Activated naive CD4-positive, alpha-beta T cell treated with anti-CD3 and anti-CD28 coated beads, Interleukin-2, amount 50 U/mL, for 16 hours (primary cell): ENCODE results near the gene GPATCH2.
"Not testable (repeated sequence)": the region's sequence is repeated elsewhere in the genome, so short reads cannot be mapped to it uniquely, and the experiment has no call there.

Source experiments
- DNase-seq: peaks from one replicate; pipeline ENCODE4 v3.0.0-alpha.2; 2020

GPATCH2 gene

GRCh38 chr1:217433664-217434063 lies 197.2 kb downstream of the GPATCH2 start:
- no peak for DNase-seq

GRCh38 chr1:217432339-217432738 lies 198.6 kb downstream of the GPATCH2 start:
- no peak for DNase-seq

- no peak for DNase-seq
Observed at GRCh38 chr1:217431395-217431794, 199.5 kb downstream of the GPATCH2 start.

GRCh38 chr1:217425422-217425821 lies 205.5 kb downstream of the GPATCH2 start:
- DNase-seq, result no peak

DNA sequence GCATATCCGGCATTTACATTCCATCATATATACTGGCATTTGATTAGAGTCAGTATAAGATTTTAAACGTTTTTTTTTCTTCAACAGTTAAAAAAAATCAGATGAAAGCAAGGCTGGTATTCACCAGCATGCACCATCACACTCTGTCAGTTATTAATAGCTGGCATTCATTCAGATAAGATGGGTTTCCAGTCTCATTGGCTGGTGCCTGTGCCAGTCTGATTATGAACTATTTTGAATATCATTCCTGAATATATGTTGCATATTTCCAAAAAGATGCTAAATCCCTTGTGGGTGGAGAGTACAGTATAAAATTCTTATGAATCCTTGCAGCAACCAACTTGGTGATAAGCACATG lies 211.7 kb downstream of the GPATCH2 start:
- DNase-seq, result no peak

DNA sequence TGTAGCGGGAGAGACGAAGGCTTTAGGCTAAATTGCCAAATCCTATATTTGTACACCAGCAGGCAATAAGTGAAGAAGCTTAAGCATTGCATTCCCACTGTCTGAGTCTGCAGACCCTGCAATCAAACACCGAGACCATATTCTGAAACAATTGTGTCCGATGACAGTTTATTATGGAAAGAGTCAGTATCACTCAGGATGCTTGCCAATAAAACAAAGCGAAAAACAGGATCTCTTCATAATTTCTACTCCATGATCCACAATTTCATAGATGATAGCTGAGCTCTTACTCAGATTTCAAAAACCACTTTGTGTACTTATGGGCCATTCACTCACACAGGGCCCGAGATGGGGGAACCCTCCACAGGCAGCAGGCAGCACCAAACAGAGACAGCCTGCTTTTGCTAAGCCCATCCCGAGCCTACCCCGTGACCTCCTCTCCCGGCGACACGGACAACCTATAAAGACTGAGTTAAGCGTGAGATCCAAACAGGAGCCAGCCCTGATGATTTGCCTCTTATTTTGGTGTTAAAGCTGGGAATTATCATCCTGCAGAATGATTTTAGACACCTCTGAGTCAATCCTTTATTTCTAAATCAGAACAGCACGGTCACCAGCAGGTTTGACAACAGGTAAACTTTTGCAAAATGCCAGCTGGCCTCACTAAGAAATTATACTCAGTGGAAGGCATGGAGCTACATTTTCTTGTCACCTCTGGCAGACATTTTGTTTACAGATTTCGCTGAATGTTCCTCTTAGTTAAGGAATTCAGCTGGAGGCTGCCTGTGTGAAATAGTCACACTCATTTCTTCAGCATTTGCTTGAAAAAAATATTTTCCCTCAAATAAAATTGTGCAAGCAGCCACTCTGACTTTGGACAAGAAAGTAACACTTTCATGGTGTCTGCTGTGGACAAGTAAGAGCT lies 212.4 kb downstream of the GPATCH2 start:
- no peak for DNase-seq

GRCh38 chr1:217417363-217417762 lies 213.5 kb downstream of the GPATCH2 start:
- DNase-seq, result no peak

DNA sequence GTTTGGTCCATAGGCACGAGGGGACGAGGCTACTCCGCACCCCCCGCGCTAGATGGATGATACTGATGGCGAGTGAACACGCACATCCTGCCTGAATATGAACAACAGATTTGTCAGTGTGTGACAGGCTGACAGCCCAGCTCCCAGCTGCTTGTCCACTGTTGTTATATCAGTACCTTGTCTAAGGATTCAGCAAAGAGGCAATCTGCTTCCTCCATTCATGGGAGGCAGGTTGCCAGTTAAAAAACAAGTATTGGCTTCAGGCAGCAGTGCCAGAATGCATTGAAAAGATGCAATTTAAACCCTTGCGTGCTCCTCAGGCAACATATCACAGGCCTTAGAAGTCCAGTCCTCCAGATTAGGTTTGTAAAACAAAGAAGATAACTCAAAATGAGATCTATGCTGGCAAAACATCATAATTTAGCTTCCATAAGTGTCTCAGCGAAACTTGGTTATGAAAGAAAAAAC lies 223.3 kb downstream of the GPATCH2 start:
- no peak for DNase-seq

DNA sequence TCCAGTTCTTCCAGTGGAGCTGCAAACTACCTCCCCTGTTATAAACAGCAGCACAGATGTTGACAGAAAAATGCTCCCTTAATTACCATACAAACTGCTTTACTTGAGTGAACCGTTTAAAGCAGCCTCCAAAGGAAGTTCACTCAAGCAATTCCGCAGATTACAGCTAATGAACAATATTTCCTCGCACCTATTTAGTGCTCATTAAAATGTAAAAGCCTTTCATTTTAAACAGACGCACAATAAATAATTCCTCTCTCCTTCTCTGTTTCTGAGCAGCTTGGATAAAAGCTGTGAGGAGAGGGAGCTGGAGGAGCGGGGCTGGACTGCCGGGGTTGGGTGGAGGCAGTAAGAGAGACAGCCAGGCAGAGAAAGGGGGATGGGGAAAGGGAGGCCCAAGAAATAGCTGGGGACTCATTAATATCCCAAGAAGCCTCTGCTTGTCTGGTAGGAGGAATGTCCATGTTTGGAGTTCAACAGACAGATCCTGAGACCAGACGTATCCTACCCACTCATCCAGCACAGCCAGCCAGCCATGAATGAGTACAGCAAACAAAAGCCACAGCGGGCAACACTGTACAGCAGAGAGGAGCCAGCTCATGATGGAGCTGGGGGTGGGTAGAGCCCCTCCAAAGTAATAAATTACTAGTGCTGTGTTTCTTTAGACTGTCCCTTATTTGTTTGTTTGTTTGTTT lies 227.7 kb downstream of the GPATCH2 start:
- no peak for DNase-seq

DNA sequence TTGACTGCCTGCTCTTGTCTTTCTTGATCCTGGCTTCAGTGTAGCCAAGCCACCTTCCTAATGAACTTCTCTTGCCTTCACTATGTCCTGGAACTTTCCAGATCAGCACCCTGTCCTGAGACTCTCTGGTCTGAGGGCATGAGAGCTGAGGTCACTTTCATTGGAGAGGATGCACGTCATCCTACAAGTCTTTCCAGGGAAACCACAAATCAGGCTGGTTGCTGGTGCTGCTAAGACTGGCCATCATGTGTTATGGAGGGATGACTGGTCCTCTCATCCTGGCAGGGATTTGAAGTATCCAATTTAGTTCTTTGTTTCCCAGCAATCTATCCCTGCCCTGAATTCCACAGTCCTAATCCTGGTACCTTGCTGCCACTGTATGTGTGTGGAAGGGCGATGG lies 228.6 kb downstream of the GPATCH2 start:
- no peak for DNase-seq

DNA sequence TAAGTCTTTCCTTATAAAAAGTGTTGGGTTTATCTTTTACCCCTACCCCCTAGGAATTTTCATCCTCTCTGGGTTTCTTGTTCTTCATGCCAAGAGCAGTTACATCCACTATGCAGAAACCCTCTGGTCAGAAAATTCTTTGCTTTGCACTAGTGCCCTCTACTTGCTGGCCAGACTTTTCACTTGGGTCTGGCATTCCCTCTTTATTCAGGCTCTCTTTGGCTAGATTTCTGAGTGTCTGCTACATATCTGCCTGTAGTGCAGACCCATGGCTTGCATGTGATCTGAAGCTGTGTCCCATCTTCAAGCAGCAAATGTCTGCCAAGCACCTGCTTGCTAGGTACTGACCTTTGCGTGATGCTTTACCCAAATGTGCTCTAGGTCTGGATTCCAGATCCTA lies 237.0 kb downstream of the GPATCH2 start:
- DNase-seq, result no peak

GRCh38 chr1:217392441-217392840 lies 238.4 kb downstream of the GPATCH2 start:
- DNase-seq, result no peak

GRCh38 chr1:217389895-217390294 lies 241.0 kb downstream of the GPATCH2 start:
- no peak for DNase-seq

DNA sequence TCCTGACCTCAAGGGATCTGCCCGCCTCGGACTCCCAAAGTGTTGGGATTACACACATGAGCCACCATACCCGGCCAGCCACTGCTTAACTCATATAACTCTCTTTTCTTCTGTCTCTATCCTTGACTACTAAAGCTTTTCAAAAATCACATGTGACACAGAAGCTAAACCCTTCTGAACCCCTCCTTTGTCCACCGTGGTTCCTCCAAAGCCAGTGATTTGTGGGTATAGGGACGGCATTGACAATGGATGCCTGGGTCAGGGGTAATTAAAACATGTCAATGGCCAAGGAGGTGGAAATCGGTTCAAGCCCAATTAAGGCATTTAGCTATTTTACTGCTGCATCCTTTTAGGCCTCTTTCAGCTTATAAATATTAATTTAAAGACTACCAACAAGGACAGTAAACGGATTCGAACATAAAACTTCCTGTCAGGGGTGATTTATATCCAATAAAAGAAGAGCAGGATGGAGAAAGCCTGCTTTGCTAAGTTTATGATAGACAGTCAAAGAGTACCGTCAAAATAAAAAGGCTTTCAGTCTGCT lies 242.3 kb downstream of the GPATCH2 start:
- DNase-seq, result no peak

- not testable (repeated sequence) for DNase-seq
Observed at GRCh38 chr1:217381773-217382172, 249.1 kb downstream of the GPATCH2 start.

DNA sequence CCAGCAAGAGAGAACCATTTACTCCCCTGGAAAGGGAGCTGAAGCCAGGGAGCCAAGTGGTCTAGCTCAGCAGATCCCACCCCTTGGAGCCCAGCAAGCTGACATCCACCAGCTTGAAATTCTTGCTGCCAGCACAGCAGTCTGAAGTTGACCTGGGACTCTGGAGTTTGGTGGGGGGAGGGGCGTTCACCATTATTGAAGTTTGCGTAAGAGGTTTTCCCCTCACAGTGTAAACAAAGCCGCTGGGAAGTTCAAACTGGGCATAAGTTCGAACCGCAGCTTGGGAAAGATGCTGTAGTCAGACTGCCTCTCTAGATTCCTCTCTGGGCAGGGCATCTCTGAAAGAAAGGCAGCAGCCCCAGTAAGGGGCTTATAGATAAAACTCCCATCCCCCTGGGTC lies 251.1 kb downstream of the GPATCH2 start:
- not testable (repeated sequence) for DNase-seq

GRCh38 chr1:217379336-217379735 lies 251.6 kb downstream of the GPATCH2 start:
- DNase-seq, result no peak
